GM19328 (cell line): ENCODE results near the gene EFCAB6.

Experiments
- ATAC-seq: cut with Tn5 transposase; IDR thresholded peaks from one replicate; pipeline ENCODE4 v1.9.1; 2021; ENCODE audit warnings: mild to moderate bottlenecking, moderate library complexity; ENCODE audit not compliant: unreplicated experiment

The EFCAB6 gene

DNA sequence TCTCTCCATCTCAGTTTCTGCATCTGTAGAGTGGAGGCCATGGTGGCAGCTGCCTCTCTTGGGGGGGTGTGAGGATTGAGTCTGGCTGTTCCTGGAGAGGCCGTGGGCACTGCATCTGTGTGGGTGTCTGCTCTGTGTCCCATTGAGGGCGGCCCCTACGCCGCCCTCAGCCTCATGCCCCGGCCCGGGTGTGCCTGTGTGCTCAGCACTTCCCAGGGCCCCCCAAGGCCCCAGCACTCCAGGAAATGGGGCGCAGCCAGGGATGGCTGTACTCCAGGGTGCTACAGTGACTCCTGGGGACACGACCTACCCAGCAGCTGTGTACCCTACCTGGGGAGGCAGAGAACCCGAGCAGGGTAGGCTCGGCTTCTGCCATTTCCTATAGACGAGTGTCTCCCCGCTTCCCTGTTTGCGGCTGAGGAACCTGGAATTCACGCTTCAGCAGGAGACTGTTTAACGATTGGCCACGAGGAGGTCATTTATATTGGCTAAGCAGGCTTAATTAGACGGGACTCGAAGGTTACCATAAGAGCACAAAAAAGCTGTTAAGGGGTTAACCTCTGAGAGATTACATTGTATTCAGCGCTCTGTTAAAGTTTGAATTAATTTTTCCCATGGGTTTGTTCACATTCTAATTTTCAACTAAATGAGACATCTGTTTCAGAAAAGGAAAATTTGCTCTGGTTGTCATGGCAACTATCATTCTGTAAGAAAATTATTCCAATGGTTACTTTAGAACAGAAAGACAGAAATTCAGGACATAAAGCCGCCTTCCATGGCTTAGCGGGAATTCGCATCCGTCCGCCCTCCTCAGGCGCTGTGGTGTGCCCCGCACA, 323.9 kb downstream of the EFCAB6 start:
- no peak for ATAC-seq

DNA sequence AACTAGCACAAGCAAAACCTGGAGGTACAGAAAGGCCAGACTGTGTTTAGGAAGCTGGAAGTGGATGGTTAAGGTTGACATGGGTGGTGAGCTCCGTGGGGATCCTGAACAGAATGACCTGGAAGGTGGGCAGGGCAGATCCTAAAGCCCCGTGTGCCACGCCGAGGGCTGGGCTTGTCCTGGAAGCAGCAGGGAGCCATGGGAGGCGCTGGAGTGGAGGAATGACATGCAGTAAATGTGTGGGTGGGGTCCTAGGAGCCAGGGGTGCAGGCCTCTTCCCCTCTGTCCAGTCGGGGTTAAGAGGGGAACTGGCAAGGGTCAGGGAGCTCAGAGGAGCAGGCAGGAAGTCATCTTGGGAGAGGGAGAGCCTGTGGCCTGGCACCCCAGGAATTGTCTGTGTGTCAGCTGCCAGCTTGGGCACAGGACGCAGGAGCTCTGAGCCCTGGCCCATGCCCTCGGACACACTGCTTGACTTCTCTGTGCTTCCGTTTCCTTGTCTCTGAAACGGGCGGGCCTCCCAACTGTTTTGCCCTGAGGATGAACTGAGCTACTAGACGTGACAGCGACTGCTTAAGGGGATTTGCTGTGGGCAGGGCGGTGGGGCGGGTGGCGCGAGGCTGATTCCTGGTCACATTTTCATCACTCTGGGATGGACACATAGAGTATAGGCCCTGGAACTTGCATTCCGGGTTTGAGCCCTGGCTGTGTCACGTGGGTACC, 324.6 kb downstream of the EFCAB6 start:
- ATAC-seq = no peak

DNA sequence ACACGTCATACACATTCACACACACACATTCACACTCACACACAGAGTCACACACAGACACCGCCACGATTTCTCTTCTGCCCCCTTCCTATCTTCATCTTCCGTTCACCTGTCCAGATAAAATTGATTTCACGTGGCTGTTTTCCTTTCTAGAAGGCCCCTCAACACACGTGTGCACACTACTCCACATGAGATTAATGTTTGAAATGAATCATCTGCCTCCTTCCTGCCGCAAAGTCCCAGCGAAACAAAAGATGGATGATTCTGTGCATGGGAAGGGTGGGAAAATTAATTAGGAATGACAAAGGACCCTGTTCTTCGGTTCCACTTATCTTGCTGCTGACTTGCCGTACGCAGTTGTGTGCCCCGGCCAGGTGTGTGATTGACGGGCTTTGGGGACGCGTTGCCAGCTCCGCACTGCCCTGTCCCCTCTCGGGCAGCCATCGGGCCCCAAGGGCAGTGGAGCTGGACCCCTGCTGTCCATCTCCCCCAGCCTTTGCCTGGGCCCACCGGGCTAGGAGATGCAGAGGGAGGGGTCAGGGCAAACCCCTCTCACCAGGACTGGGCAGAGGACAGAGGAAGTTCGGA, 326.5 kb downstream of the EFCAB6 start:
- ATAC-seq = no peak

DNA sequence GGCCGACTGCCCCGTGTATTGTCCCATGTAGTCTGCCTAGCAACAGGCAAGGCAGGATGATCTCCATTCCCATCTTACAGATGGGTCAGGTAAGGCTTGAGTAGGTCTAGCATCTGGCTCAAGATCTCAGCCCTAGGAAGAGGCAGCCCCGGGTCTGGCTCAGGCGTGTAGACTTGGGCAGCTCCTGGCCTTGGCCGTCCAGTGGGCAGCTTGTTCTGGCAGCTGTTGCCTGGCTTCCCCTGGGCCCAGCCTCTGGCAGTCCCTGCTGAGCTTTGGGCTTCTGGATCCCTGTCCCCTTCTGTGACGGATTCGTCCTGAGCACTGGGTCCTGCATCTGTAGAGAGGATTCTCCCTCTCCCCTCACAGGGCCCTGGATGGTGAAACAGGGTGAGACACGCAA, 327.9 kb downstream of the EFCAB6 start:
- ATAC-seq = no peak

DNA sequence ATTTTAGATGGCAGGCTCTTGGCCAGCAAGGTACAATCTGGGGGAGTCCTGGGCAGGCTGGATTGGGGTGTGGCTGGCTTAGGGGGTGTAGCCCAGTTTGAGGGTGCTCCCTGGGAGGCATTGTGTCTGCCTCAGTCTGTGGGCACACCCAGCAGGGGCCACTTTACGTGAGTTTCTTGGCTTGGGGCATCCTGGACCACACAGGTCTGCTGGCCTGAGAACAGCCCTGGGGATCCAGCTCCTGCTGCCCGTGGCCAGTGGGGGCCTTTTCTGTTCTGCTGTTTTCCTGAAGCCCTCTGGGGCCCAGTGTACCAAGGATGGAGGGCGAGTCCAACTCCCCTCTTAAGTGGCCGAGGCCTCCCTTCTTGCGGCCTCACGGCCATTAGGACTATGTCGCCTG, 328.4 kb downstream of the EFCAB6 start:
- ATAC-seq = no peak

DNA sequence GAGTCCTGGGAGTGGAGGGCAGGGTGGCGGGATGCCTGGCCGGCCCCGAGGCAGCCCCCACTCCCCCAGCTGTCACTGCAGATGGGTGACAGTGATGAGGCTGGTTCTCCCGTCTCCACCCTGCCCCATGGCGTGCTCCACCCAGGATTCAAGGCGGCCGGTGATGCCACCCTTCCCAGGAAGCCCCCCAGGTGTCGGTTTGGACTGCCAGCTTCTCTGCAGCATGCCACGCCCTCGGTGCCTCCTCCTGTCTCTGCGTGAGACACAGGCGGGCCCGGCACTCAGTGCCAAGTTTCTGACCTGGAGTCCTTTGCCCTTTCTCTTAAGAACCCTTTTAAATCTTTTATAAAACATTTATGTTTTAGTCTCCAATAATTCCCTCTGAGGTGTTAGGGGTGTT, 328.8 kb downstream of the EFCAB6 start:
- ATAC-seq = no peak

DNA sequence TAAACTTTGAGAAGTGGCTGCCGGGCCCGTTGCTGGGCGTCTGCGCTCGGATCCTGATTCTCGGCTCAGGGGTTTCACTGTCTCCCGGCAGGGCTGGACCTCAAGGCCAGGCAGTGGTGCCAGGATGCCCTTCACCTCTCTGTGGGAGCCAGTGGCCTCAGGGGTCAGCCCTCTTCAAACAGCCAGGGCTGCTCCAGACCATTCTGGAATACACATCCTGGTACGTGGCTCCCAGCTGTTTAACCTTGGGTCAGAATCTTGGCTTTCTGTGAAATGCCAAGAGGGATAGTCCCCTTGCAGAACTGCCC, 329.8 kb downstream of the EFCAB6 start:
- no peak for ATAC-seq

DNA sequence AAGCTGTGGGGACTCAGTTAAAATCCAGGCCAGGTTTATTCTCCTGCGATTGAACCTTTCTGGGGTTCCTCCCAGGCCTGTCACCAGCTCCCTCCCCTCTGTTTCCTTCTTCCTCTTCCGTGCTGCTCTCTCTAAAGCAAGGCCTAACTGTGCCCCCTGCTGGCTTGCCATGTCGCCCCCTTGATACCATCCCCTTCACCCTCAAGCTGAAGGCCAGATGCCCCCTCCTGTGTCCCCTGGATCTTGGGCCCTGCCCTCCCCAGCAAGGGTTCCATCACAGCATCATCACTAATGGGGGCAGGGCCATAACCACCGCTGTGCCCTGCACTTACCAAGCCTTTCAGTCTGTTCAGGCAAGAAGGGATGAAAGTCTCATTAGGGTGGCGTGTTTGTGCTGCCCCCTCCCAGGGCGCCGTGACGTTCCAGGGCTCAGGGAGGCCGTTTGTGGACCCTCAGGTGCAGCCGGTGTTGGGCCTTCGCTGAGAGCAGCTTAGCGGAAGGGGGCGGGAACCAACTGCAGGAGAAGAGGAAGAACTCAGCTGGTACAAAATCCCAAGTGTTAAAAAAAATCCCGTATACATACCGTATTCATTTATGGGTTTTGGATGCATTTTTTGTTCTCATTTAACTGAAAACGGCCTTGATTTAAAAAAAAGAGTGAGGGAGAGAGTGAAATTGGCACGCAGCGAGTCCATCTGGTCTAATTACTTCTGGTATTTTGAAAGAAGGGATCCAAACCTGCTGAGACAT, 330.4 kb downstream of the EFCAB6 start:
- no peak for ATAC-seq

DNA sequence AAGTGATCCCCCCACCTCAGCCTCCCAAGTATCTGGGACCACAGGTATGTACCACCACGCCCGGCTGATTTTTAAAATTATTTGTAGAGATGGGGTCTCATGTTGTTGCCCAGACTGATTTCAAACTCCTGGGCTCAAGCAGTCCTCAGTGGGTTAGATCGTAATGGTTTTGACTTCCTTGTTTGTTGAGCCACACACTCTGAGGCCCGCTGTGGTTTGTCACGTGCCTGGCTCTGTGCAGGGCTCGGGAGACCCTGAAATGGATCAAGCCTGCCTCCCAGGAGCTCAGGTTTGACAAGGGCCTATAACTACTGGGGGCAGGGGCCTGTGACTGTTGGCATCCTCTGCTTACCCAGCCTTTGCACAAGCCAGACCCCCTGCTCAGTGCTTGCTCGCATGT, 332.1 kb downstream of the EFCAB6 start:
- ATAC-seq = no peak

DNA sequence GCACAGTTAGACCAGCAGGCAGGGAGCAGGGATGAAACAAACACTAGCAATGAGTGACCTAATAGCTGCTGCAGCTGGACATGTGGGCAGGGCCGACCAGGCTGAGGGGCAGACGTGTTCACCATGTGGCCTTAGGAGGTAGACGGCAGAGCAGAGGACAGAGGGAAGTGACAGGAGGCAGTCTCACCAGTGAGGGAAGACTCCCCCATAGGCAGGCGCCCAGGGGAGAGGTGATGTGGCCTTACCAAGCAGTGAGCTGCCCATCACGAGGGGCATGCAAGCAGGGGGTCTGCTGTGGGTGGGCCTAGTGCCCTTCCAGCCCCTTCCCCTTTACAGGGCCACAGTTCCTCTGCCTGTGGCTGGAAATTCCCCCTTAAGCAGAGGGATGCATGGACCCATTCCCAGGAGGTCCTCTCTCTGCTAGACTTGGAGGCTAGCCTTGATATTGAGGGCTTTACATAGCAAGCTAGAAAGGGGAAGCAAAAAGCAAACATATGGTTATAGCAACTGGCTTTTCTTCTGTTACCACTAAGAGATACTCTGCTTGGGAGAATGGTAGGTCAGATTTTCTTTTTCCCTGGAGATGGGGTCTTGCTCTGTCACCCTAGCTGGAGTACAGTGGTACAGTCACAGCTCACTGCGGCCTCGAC, 332.7 kb downstream of the EFCAB6 start:
- ATAC-seq = no peak
